Ammon's horn (tissue), 1 donor: Measurements from ENCODE around the gene UQCRH.

Experiments
- DNase-seq: peaks from one replicate; pipeline ENCODE4 v3.0.0-alpha.2; 2016; ENCODE audit warnings: low spot score

UQCRH gene

DNA sequence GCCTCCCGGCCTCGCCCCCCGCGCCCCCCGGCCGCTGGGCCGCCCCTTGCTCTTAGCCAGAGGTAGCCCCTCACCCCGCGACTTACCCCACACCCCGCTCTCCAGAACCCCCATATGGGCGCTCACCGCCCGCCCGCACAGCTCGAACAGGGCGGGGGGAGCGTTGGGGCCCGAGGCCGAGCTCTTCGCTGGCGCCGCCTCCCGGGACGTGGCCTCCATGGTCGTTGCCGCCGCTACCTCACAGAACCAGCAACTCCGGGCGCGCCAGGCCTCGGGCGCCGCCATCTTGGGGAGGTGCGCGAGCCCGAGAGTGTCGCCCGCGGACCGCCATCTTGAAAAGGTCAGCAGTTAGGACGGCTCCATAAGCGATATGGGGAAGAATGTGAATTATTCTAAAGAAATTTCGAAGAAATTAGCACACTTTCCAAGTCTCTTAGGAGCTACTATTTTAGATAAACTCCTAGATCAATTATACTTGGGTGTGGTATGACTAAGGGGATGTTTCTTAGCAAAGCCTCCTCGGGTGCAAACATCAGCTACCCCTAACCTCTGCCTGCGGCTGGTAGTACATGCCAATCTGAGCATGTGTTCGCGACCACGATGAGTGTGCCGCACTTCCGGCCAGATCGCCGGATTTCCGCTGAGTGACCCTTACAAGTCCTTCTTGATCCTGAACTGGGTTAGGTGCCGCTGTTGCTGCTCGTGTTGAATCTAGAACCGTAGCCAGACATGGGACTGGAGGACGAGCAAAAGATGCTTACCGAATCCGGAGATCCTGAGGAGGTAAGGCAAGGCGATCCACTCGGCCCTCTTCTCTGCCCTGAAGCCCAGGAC lies at the start of gene UQCRH, which contains the start of gene LRRC41:
Gene UQCRH, plus strand, starts transcription at position 661 of the 834 bp plus-strand sequence. Its CDS starts 69 bp downstream, at position 730.
Gene LRRC41, minus strand, starts transcription at position 579 of the 834 bp plus-strand sequence. Its CDS starts 294 bp downstream, at position 285.
- peak; percentile 98 for DNase-seq

DNA sequence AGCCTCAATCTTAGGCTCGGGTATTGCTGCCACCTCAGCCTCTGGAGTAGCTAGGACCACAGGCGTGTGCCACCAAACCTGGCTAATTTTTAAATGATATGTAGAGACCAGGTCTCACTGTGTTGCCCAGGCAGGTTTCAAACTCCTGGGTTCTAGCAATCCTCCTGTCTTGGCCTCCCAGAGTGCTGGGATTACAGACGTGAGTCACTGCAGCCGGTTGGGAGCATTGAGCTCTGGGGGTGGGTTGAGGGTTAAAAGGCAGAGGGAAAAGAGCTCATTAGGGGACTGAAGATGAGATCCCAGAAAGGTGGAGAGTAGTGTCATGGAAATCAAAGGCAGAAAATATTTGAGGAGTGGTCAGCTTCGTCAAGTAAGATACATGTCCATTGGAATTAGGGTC lies 48.8 kb upstream of the UQCRH start:
- no peak for DNase-seq

DNA sequence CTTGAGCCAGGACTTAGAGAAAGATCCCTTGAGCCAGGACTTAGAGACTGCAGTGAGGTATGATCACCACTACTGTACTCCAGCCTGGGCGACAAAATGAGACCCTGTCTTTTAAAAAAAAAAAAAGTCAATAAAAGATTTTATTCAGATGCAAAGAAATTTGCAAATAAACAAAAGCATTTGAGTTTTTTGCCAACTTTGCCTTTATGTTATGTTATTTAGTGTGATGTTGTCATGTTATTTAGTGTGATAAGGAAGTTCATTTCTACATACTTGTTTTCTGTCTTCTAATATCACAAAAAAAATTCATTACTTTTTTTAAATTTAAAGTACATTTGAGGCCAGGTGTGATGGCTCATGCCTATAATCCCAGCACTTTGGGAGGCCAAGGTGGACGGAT lies 47.0 kb upstream of the UQCRH start:
- no peak for DNase-seq

DNA sequence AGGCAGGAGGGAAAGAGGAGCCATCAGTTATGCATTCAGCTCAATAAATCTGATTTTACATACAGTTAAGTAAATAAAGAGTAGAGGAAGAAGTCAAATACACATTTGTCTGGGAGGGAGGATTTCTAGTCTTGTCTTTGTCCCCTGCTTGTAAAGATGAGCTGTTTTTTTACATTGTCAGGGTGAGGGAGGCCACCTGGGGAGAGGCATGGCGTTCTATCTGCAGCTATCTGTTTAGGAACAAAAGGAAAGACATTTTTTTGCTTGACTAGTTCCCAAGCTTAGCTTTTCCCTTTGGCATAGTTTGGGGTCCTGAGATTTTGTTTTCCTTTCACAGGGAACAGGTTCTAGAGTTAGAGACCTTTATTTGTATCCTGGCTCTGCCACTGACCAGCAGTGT lies 41.0 kb upstream of the UQCRH start:
- DNase-seq = no peak

DNA sequence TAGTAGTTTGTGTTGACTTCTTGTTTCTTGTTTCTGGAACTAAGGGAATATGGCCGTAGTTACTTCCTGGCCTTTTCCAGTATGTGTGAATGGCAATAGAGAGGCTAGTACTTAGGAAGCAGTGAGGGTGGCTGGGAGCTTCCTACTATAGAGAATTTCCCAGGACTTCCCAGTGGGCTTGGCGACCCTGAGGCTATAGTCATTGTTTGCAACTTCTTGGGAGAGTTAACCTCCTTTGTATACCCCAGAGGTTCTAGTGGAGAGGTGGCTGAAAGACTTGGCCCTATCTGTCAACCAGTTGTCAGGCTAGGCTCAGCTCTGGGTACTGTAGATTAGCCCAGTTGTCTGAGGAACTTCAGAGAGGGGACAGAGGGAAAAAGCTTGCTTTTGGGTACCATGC lies 40.4 kb upstream of the UQCRH start:
- no peak for DNase-seq

DNA sequence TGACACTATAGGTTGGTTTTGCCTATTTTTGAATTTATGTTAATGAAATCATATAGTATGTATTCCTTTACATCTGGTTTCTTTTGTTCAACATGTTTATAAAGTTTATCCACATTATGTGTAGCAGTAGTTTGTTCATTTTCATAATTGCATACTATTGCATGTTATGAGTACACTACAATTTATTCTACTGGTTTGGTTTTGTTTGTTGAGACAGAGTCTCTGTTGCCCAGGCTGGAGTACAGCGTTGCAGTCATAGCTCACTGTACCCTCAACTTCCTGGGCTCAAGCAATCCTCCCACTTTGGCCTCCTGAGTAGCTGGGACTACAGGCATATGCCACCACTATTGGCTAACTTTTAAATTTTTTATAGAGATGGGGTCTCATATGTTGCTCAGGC lies 34.9 kb upstream of the UQCRH start:
- DNase-seq = no peak

DNA sequence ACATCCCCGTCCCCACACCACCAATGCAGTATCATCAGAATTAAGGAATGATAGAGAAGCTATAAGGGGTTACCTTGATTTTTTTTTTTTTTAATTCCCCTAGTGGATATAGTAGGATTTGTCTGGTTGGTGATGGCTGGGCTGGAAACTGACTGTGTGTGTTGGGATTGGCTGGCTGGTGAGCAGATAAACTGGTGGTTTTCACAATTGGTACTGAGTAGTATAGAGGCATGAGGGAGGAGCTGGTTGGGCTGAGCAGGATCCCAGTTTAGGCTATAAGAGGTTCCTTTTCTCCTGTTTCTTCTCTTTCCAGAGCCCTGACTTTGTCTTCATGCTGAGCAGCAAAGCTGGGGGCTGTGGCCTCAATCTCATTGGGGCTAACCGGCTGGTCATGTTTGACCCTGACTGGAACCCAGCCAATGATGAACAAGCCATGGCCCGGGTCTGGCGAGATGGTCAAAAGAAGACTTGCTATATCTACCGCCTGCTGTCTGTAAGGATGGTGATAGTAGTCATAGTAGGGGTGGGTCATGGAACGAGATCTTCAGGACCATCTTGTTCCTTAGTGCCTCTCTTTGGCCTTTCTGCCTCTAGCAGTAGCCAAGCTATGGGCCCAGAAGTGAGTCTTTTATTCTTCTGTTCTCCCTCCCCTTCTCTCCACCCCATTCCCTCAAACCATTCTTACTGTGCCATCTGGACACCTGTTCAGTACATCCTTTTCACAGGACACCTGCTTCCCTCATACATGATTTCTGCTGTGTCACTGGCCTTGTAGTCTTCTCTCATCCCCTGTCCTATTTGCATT lies 29.1 kb upstream of the UQCRH start:
- DNase-seq = no peak

DNA sequence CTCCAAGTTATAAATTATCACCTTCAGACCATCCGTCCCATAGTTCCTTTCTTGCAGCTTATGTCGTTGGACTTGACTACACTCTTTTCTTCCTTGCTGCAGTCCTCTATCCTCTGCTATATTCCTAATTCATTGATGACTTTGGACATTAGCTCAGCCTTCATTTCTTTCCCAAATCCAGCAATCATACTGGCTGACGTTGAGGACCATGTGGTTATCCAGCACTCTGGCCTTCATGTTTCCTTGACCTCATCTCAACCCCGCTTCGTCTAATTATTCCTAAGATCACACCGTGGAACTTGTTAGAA lies 28.5 kb upstream of the UQCRH start:
- DNase-seq = no peak

DNA sequence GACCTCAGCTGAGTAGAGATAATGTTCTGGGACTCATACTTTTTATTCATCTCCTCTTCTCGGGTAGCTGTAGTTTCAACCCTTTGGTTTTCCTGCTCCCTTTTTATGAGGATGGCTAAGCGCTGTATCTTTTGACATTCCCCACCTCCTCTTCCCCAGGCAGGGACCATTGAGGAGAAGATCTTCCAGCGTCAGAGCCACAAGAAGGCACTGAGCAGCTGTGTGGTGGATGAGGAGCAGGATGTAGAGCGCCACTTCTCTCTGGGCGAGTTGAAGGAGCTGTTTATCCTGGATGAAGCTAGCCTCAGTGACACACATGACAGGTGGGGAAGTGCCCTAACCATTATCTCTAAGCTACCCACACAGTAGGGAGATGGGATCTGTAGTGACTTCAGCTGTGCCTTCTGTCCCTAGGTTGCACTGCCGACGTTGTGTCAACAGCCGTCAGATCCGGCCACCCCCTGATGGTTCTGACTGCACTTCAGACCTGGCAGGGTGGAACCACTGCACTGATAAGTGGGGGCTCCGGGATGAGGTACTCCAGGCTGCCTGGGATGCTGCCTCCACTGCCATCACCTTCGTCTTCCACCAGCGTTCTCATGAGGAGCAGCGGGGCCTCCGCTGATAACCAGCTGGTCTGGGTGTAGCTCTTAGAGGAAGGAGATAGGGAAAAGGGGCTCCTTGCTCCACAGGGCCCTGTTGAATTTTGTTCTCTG lies 25.7 kb upstream of the UQCRH start:
- no peak for DNase-seq

DNA sequence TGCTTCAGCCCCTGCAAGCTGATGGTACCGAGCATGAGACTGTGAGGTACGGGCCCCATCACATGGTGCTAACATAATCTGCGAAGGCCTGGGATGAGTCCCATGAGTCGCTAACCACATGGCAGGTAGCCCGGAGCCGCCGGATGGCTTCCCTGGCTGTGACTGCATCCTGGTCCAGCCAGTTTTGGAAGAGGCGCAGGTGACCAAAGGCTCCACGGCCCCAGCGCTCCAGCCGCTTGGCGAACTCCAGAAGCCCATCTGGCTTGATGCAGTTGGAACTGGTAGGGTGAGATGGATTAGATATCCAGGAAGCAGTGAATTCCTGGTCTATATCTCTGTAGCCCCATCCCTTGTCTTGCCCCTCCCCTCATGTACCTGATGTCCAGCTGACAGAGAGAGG lies 24.7 kb upstream of the UQCRH start:
- no peak for DNase-seq

DNA sequence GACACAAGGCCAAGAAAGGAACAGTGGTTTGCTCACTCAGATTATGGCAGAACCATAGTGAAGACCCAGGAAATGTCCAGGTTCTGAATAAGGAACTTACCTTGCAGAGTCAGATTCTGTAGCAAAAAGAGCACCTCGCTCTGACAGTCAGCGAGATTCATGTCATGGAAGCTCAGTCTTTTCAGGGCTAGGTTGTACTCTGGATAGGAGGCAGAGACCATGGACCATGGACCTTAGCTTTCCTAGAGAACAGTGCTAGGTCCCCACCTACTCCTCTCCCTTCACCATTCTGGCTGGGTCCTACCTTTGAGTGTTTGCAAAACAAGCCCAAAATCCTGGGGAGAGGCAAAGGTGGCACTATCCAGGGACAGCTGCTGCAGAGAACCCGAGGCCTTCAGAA lies 23.4 kb upstream of the UQCRH start:
- no peak for DNase-seq

DNA sequence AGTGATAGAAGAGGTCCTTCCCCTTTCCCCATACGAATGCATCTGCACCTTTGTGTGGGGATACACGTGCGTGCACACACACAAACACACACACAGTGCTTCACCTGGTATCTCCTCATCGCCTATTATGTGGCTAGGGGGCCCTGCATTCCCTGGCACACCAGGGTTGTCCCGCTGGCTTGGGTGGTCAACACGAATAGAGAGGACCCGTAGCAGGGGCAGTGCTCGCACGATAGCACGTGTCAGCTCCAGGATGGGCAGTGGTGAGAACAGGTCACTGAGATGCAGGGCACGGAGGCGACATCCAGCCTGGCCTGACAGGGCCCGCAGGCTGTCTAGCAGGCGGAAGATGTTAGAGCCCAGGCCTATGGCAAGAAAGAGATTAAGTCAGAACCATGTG lies 22.5 kb upstream of the UQCRH start:
- no peak for DNase-seq

DNA sequence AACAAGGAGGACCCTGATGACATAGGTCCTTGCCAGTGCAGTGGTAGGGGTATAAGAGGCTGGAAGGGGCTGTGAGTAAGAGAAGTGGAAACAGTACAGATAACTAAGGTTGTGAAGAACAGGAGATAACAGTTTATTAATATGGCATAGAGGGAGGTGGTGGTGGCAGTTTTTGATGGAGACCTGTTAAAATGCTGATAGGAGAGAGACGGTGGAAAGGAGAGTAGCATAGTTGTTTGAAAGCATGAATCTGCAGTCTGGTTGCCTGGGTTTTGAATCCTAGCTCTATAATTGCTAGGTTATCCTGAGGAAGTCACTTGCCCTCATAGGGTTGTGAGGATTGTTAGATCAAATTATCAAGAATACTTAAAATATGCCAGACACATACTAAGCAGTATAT lies 19.4 kb upstream of the UQCRH start:
- no peak for DNase-seq

DNA sequence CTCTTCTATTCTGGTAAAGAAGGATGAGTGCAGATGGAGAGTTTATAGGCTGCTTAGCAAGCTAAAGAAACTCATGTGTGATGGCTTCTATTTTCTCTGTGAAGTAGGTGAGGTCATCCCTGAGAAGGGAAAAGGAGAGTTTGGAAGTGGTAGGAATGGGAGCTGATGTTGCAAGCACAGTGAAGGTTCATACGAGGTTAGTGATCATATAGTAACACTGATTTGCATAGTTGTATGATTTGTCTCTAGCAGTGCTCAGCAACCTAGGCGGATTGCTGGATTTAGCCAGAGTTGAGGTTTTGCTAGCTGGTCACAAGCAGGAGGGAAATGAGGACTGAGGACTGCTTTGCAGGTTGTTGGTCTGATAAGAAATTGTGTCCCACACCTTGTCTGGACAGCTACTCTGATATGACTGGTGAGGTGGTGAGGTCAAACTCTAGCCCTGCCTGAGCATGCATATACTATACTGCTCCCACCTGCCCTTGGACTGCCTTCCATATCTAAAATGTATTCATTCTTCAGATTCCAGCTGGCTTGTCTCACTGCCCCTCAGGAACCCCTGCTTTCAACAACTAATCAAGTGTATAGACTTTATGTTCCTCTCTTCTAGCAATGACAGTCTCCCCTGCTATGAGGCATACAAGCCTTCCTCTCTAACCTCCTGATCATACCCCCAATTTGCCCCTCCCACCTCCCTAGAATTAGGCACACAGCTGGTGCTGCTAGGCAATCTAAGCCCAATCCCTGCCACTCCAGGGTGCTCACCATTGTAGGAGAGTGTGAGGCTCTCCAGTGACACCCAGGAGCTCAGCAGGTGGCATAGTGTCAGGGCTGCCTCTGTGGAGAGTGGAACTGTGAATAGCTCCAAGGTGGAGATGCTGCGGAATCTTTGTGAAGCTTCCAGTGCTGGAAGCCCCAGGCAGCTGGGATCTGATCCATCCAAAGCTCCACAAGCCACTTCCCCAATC lies 18.6 kb upstream of the UQCRH start:
- no peak for DNase-seq

DNA sequence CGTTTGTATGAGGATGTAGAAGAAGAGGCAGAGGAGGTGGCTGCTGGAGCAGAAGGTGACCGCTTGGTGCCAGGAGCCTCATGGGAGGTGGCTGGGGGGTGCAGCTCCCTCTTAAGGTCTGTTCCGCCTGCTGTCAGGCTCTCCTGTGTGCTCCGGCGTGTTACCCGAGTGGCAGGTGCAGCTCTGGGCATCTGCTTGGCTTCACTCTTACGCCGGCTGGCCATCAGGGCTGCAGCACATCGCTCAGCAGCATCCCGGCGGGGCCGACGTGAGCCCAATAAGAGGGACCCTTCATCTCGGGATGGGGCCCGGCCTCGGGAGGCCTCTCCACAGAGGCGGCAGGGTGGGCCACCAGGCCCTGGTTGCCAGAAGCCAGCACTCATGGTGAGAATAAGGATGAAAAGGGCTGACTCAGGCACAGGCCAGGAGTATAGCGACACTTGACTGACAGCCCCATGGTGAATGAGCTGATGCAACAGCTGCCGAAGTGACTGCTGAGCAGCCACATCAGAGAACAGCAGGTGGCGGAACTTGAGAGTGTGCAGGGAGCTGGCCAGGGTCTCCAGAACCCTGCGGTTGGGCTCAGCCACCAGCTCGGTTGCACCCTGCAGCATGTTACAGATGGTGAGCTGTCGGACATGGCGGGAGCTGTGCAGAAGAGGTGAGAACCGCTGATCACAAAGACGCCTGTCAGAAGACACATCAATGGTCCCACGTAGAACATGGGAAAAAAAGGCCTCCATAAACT lies 17.6 kb upstream of the UQCRH start:
- DNase-seq = no peak

DNA sequence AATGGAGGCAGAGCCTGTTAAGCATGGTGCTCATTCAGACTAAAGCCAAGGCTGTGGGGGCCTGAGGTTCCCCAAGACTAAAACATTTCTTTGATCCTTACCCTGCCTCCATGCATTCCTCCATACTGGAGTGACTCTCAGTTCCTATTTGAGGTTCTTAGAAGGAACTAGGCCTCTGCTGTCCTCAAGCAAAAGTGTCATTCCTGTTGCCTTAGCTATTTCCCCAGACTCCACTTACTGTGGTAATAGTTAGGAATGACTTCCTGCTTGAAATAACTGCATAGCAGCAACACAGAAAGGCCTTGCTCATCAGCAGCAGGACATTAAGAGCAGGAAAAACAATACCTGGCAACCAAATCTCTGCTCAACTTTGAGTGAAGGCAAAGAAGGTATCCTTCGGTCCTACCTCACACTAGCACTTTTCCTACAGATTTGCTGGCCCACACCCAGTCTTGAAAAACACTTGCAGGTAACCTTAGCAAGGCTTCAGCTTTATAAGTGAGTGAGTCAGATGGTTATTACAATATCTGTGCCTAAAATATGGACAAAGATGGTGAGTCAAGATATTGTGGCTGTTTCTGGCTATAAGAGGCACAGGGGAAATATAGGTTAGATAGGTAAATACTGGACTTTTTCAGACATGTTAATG lies 14.9 kb upstream of the UQCRH start:
- DNase-seq = no peak

DNA sequence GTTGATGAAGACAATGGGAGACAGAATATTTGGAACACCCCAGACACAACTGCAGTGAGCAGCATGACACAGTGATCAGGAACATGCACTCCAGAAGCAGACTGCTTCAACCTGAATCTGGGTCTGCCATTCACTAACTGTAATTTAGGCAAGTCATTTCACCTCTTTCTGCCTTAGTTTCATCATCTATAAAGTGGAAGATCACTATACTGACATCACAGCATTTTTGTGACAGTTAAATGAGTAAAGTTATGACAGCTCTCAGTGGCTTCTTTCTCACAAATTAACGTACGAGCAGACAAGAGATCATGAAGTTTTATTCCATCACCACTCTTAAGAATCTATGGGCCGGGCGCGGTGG lies 14.4 kb upstream of the UQCRH start:
- DNase-seq = no peak

DNA sequence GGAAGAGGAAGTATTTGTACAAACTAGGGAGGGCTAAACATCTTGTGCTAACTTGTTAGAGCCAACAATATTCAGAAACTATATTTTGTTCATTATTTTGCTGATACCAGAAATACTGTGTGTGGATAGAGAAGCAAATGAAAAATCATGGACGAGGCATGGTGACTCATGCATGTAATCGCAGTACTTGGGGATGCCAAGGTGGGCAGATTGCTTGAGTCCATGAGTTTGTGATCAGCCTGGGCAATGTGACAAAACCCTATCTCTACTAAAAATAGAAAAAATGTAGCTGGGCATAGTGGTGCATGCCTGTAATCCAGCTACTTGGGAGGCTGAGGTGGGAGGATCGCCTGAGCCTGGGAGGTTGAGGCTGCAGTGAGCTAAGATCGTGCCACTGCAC lies 13.5 kb upstream of the UQCRH start:
- peak; percentile 48 for DNase-seq

DNA sequence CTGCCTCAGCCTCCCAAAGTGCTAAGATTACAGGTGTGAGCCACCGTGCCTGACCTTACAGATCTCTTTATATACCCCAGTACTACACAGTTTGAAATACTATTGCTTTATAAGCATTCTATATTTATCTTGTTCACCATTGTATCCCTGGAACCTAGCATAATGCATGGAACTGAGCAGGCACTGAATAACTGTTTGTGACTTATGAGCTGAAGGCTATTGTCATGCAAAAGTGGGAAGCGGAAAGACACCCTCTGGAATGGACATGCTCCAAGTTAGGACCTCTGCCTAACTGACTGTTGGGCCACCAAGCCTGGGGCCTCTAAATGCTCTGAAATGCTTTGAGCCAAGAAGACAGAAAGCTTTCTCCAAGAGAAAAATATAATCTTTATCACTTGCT lies 8.2 kb upstream of the UQCRH start:
- no peak for DNase-seq

DNA sequence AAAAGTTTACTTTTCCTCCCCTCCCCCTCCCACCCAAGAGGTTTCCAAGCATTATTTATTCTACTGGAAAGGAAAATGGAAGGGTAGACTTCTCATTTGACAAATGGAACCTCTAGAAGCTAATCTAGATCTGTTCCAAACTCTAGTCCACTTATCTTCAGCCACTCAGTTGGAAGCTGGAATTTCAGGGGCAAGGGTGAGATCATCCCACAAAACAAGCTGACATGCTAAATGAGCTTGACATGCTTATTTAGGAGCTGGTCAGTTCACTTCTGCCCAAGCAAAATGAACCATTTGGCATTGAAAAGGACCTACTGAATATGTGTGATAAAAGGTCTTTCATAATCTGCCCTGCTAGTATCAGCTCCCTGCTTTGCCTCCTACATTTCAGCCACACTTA lies 5.1 kb upstream of the UQCRH start:
- no peak for DNase-seq
